Kidney capillary endothelial cell (primary cell): ENCODE data around the gene CRTC1.

ENCODE experiments used
- DNase-seq: peaks from one replicate; pipeline ENCODE4 v3.0.0-alpha.2; 2018; ENCODE audit warnings: low spot score

Gene CRTC1

GRCh38 chr19:18683109-18683957, at the start of gene CRTC1:
Gene CRTC1, plus strand, starts transcription at chr19:18683680. Its CDS starts 23 bp downstream, at chr19:18683703.
- peak; percentile 83 for DNase-seq

- no peak for DNase-seq
Measured at GRCh38 chr19:18634612-18635297, 48.7 kb upstream of the CRTC1 start.

GRCh38 chr19:18635831-18636182, 47.7 kb upstream of the CRTC1 start:
- no peak for DNase-seq

- DNase-seq: peak; percentile 79
Measured at GRCh38 chr19:18636183-18636968, 47.1 kb upstream of the CRTC1 start.

- no peak for DNase-seq
Measured at GRCh38 chr19:18636969-18637629, 46.4 kb upstream of the CRTC1 start, which contains the start of gene KLHL26. Gene KLHL26, plus strand, starts transcription at chr19:18637028. Its CDS starts 27 bp downstream, at chr19:18637055.

- DNase-seq: no peak
Measured at GRCh38 chr19:18637673-18638630, 45.5 kb upstream of the CRTC1 start.

GRCh38 chr19:18639706-18640243, 43.7 kb upstream of the CRTC1 start:
- no peak for DNase-seq

- no peak for DNase-seq
Measured at GRCh38 chr19:18644196-18645034, 39.1 kb upstream of the CRTC1 start.

GRCh38 chr19:18645035-18645511, 38.4 kb upstream of the CRTC1 start:
- DNase-seq: no peak

- DNase-seq: no peak
Measured at GRCh38 chr19:18646535-18647370, 36.7 kb upstream of the CRTC1 start.

- no peak for DNase-seq
Measured at GRCh38 chr19:18647371-18647767, 36.1 kb upstream of the CRTC1 start.

GRCh38 chr19:18647807-18648206, 35.7 kb upstream of the CRTC1 start:
- DNase-seq: no peak

- DNase-seq: peak; percentile 24
Measured at GRCh38 chr19:18648973-18649315, 34.5 kb upstream of the CRTC1 start.

- DNase-seq: no peak
Measured at GRCh38 chr19:18649371-18650020, 34.0 kb upstream of the CRTC1 start.

- DNase-seq: peak; percentile 45
Measured at GRCh38 chr19:18650021-18650390, 33.5 kb upstream of the CRTC1 start.

GRCh38 chr19:18650468-18651041, 32.9 kb upstream of the CRTC1 start:
- peak; percentile 38 for DNase-seq

GRCh38 chr19:18651300-18651699, 32.2 kb upstream of the CRTC1 start:
- DNase-seq: no peak

- no peak for DNase-seq
Measured at GRCh38 chr19:18651733-18652132, 31.7 kb upstream of the CRTC1 start.
